ENCODE measurements around the gene YWHAG. TPM values are rescaled to one million over a fixed set of nuclear protein-coding genes. Genes with fewer than 3 reads are reported as not detected.

Gene YWHAG
- total and polyA plus RNA-seq, 3 donors from 2014 or later: 67.4 to 80.2 (median 78.4) TPM

DNA sequence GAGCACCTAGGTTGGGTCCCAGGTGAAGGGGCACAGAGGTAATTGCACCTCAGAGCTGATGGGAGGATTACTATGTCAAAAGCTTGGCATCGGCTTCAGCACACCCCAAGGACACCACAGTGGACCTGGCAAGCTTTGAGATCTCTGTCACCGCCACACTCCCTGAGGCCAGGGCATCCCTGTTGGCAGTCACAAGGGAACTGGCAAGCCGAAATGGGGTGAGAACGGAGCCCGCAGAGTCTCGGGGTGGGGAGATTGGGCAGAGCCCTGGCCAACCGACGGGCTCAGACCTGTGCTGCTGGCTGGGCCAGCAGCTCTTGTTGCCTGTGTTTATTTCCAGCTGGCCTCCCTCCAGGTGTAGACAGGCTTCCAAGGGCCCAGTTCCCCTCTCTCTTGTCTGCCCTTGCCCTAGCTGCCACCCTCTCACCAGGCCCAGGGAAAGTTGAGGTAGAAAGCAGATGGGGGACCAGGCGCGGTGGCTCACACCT, 53.9 kb downstream of the YWHAG start:
- Histone ChIP-seq H3K4me3 (no peak overlapping the region), H3K4me1 (peaks cover 8% of the 10 kb centered on the region), H3K27me3 (no peaks in the 10 kb centered on the region), H3K36me3 (ENCODE audit: low read depth, missing control alignments) (no peaks in the 10 kb centered on the region), H3K27ac (peak overlapping the region; percentile 100), H3K9me3 (no peaks in the 10 kb centered on the region)
- intact Hi-C loops (cut with DNase I; ENCODE audit: low total_unique reads): no loop called here
- TF ChIP-seq, protein P1, sequence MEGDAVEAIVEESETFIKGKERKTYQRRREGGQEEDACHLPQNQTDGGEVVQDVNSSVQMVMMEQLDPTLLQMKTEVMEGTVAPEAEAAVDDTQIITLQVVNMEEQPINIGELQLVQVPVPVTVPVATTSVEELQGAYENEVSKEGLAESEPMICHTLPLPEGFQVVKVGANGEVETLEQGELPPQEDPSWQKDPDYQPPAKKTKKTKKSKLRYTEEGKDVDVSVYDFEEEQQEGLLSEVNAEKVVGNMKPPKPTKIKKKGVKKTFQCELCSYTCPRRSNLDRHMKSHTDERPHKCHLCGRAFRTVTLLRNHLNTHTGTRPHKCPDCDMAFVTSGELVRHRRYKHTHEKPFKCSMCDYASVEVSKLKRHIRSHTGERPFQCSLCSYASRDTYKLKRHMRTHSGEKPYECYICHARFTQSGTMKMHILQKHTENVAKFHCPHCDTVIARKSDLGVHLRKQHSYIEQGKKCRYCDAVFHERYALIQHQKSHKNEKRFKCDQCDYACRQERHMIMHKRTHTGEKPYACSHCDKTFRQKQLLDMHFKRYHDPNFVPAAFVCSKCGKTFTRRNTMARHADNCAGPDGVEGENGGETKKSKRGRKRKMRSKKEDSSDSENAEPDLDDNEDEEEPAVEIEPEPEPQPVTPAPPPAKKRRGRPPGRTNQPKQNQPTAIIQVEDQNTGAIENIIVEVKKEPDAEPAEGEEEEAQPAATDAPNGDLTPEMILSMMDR (IDR thresholded peaks at IDR 0.05): no peak
- TF ChIP-seq POLR2A (IDR thresholded peaks at IDR 0.05): no peak
- no peak for DNase-seq
- 43 to 44% methylated on average over 6 to 10 of the region's 10 CpGs for WGBS, 2 donors

DNA sequence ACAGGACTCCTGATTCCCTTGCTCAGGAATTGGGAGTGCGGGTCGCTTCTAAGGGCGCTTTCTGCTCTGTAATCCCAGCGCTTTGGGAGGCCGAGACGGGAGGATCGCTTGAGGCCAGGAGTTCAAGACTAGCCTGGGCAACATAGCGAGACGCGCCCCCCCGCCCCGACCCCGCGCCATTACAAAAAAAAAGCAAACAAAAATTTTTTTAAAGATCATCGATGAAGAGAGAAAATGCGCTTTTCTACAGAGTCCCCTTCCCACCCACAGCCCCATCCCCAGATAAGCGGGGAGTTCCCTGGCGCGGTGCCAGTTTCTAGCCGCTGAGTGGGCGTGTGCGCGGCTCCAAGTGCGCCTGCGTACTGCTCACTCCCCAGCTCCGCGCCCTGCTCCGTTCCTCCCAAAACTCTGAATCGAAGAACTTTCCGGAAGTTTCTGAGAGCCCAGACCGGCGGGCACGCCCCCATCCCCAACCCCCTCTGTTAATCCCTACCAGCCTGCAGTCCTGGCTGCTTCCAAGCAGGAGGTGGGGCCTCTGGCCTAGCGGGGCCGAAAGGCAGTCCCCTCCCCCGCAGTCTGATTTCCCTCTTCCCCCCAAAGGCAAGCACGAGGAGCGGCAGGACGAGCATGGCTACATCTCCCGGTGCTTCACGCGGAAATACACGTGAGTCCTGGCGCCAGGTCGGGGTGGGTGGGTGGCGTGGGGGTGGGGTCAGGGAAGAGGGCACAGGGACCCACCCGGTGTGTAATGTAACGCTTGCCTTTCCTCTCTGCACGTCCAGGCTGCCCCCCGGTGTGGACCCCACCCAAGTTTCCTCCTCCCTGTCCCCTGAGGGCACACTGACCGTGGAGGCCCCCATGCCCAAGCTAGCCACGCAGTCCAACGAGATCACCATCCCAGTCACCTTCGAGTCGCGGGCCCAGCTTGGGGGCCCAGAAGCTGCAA, 55.3 kb downstream of the YWHAG start:
- TF ChIP-seq, protein P1 (IDR thresholded peaks at IDR 0.05): no peak
- TF ChIP-seq POLR2A (IDR thresholded peaks at IDR 0.05): peak; percentile 20
- 1 to 2% methylated on average over 40 to 48 of the region's 56 CpGs for WGBS, 2 donors
- no peaks in the 10 kb centered on the region for H3K36me3 ChIP-seq (ENCODE audit: low read depth, missing control alignments)
- H3K27me3 ChIP-seq: no peaks in the 10 kb centered on the region
- no peaks in the 10 kb centered on the region for H3K9me3 ChIP-seq
- peak overlapping the region; percentile 79 to 96 for H3K4me3 ChIP-seq
- H3K4me1 ChIP-seq: peaks cover 8% of the 10 kb centered on the region
- intact Hi-C loops (cut with DNase I; ENCODE audit: low total_unique reads): no loop called here
- peak; percentile 79 for DNase-seq
- peak overlapping the region; percentile 100 for H3K27ac ChIP-seq

DNA sequence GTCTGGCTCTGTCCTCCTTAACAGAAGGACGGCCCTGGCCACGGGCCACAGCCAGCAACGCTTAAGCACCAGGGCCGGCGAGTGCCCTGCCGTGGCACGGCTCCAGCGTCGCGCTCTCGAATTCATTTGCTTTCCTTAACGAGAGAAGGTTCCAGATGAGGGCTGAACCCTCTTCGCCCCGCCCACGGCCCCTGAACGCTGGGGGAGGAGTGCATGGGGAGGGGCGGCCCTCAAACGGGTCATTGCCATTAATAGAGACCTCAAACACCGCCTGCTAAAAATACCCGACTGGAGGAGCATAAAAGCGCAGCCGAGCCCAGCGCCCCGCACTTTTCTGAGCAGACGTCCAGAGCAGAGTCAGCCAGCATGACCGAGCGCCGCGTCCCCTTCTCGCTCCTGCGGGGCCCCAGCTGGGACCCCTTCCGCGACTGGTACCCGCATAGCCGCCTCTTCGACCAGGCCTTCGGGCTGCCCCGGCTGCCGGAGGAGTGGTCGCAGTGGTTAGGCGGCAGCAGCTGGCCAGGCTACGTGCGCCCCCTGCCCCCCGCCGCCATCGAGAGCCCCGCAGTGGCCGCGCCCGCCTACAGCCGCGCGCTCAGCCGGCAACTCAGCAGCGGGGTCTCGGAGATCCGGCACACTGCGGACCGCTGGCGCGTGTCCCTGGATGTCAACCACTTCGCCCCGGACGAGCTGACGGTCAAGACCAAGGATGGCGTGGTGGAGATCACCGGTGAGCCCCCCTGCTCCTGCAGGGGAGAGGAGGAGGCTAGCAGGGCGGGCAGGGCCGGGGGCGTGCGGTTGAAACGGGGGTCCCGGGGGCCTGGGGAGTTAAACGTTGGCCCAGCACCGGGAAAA, 56.2 kb downstream of the YWHAG start, which contains the start of gene HSPB1:
Gene HSPB1 (plus strand): TSS at position 327 of the 855 bp plus-strand sequence. CDS start 40 bp downstream, at position 367.
- TF ChIP-seq, protein P1 (IDR thresholded peaks at IDR 0.05): no peak
- TF ChIP-seq POLR2A (IDR thresholded peaks at IDR 0.05): peak; percentile 69
- Histone ChIP-seq H3K27me3 (no peaks in the 10 kb centered on the region), H3K4me1 (peaks cover 11% of the 10 kb centered on the region), H3K4me3 (peak within 1 kb of the TSS; percentile 79 to 96), H3K9me3 (no peaks in the 10 kb centered on the region), H3K36me3 (ENCODE audit: low read depth, missing control alignments) (no peaks in the 10 kb centered on the region), H3K27ac (peak within 1 kb of the TSS; percentile 100)
- peak; percentile 91 for DNase-seq
- intact Hi-C loops (cut with DNase I; ENCODE audit: low total_unique reads): no loop called here
- 0% methylated on average over 9 to 72 of the region's 75 CpGs for WGBS, 2 donors

DNA sequence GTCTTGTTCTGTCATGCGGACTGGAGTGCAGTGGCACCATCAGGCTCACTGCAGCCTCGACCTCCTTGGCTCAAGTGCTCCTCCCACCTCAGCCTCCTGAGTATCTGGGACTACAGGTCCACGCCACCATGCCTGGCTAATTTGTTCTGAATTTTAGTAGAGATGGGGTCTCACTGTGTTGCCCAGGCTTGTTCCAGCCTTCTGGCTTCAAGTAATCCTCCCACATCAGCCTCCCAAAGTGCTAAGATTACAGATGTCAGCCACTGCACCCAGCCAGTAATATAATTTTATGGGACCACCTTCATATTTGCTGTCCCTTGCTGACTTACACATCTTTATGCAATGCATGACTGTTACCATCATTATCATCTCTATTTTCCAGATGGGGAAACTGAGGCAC, 57.8 kb downstream of the YWHAG start:
- Histone ChIP-seq H3K4me3 (no peak overlapping the region), H3K27me3 (no peaks in the 10 kb centered on the region), H3K9me3 (no peaks in the 10 kb centered on the region), H3K27ac (no peak overlapping the region), H3K36me3 (ENCODE audit: low read depth, missing control alignments) (no peaks in the 10 kb centered on the region), H3K4me1 (peaks cover 12% of the 10 kb centered on the region)
- WGBS, 2 donors: 96 to 98% methylated on average over 3 of the region's 3 CpGs
- intact Hi-C loops (cut with DNase I; ENCODE audit: low total_unique reads): no loop called here
- no peak for TF ChIP-seq POLR2A (IDR thresholded peaks at IDR 0.05)
- TF ChIP-seq, protein P1 (IDR thresholded peaks at IDR 0.05): no peak
- DNase-seq: no peak
